Measurements from ENCODE around the gene IRAK2. TPM values are rescaled to one million over a fixed set of nuclear protein-coding genes. Genes with fewer than 3 reads are reported as not detected.

Gene IRAK2
- total and polyA plus RNA-seq, 2 of the 8 experiments (the other 6 are each of a cell fraction or from before 2014, with no cell fraction given) = 1.5 TPM

- peak in 2 of 3 experiments; percentile 6 to 13; a peak in 2 of 4 replicates for TF ChIP-seq CTCF (IDR thresholded peaks at IDR 0.05; ENCODE audit: control extremely low read depth in 1 of 3, insufficient read depth in 1 of 3, low read depth in 1 of 3, low read length in 3 of 3)
- no peak for TF ChIP-seq CBX8 (IDR thresholded peaks at IDR 0.05; ENCODE audit: borderline replicate concordance, low read depth, low read length)
- TF ChIP-seq TEAD4 (IDR thresholded peaks at IDR 0.05; ENCODE audit: low read depth, low read length) = no peak
- no peak for TF ChIP-seq MAFK (IDR thresholded peaks at IDR 0.05; ENCODE audit: low read depth, low read length)
Measured at GRCh38 chr3:10160925-10161324, 3.8 kb upstream of the IRAK2 start (continued).

All from H1 (cell line).